SK-N-SH treated with all-trans-retinoic acid at 6 μM for 48 hours (cell line): ENCODE results near the gene DTNB.

Source experiments
- ATAC-seq: fragments of 200-7000 bp; cut with Tn5 transposase; 3 replicates; pipeline ENCODE4 v1.9.1; 2020; ENCODE audit warnings: mild to moderate bottlenecking, moderate library complexity
- BACH2 ChIP-seq: fragments of 250-450 bp; sonication (Bioruptor Pico); IDR thresholded peaks from 2 replicates; pipeline ENCODE4 v1.9.0; 2021; ENCODE audit warnings: mild to moderate bottlenecking, borderline replicate concordance
- CSDC2 ChIP-seq: fragments of 250-450 bp; sonication (Bioruptor Pico); IDR thresholded peaks from 2 replicates; pipeline ENCODE4 v1.5.0; 2020; ENCODE audit warnings: mild to moderate bottlenecking, moderate library complexity
- ESRRG ChIP-seq: fragments of 250-450 bp; sonication (Bioruptor Pico); IDR thresholded peaks from 2 replicates; pipeline ENCODE4 v1.6.1; 2021; ENCODE audit warnings: mild to moderate bottlenecking
- GLIS3 ChIP-seq: fragments of 250-450 bp; sonication (Bioruptor Pico); IDR thresholded peaks from 2 replicates; pipeline ENCODE4 v1.5.0; 2020; ENCODE audit warnings: mild to moderate bottlenecking, moderate library complexity
- ISL1 ChIP-seq: fragments of 250-450 bp; sonication (Bioruptor Pico); IDR thresholded peaks from 2 replicates; pipeline ENCODE4 v2.1.2; 2022; ENCODE audit warnings: mild to moderate bottlenecking, moderate library complexity
- OSR1 ChIP-seq: fragments of 250-450 bp; sonication (Bioruptor Pico); IDR thresholded peaks from 2 replicates; pipeline ENCODE4 v1.8.0; 2022; ENCODE audit warnings: moderate library complexity, mild to moderate bottlenecking, inconsistent platforms
- PPARA ChIP-seq: fragments of 250-450 bp; sonication (Bioruptor Pico); IDR thresholded peaks from 2 replicates; pipeline ENCODE4 v1.5.0; 2020; ENCODE audit warnings: mild to moderate bottlenecking, borderline replicate concordance
- RARB ChIP-seq: fragments of 250-450 bp; sonication (Bioruptor Pico); IDR thresholded peaks from 2 replicates; pipeline ENCODE4 v1.8.0; 2021; ENCODE audit warnings: mild to moderate bottlenecking, moderate library complexity
- SNAI2 ChIP-seq: fragments of 250-450 bp; sonication (Bioruptor Pico); IDR thresholded peaks from 2 replicates; pipeline ENCODE4 v1.5.0; 2020; ENCODE audit warnings: mild to moderate bottlenecking, moderate library complexity
- TCF4 ChIP-seq: fragments of 250-450 bp; sonication (Bioruptor Pico); IDR thresholded peaks from 2 replicates; pipeline ENCODE4 v1.8.0; 2021; ENCODE audit warnings: mild to moderate bottlenecking, moderate library complexity, borderline replicate concordance
- TOX ChIP-seq: fragments of 250-450 bp; sonication (Bioruptor Pico); IDR thresholded peaks from 2 replicates; pipeline ENCODE4 v1.8.0; 2021; ENCODE audit warnings: mild to moderate bottlenecking, moderate library complexity, borderline replicate concordance
- ZC3H10 ChIP-seq: fragments of 250-450 bp; sonication (Bioruptor Pico); IDR thresholded peaks from 2 replicates; pipeline ENCODE4 v1.5.1; 2021; ENCODE audit warnings: mild to moderate bottlenecking, moderate library complexity
- ZFP3 ChIP-seq: fragments of 250-450 bp; sonication (Bioruptor Pico); IDR thresholded peaks from 2 replicates; pipeline ENCODE4 v1.5.0; 2020; ENCODE audit warnings: mild to moderate bottlenecking, moderate library complexity
- ZFP30 ChIP-seq: fragments of 450-650 bp; formaldehyde crosslinking; IDR thresholded peaks from 2 replicates; pipeline ENCODE4 v1.5.0; 2022; ENCODE audit warnings: mild to moderate bottlenecking, moderate library complexity
- ZNF565 ChIP-seq: fragments of 450-650 bp; formaldehyde crosslinking; conservative IDR thresholded peaks from 2 replicates; pipeline ENCODE4 v1.5.0; 2020; ENCODE audit warnings: low read depth, mild to moderate bottlenecking, moderate library complexity
- ZNF70 ChIP-seq: fragments of 450-650 bp; formaldehyde crosslinking; IDR thresholded peaks from 2 replicates; pipeline ENCODE4 v1.5.0; 2020; ENCODE audit warnings: mild to moderate bottlenecking, moderate library complexity
- ZNF8 ChIP-seq: fragments of 450-650 bp; formaldehyde crosslinking; IDR thresholded peaks from 2 replicates; pipeline ENCODE4 v1.5.0; 2020; ENCODE audit warnings: mild to moderate bottlenecking, moderate library complexity
- TF ChIP-seq, protein P1 (sequence below): fragments of 250-450 bp; sonication (Bioruptor Pico); IDR thresholded peaks from 2 replicates; pipeline ENCODE4 v1.8.0; 2020; ENCODE audit warnings: mild to moderate bottlenecking, moderate library complexity, borderline replicate concordance
- TF ChIP-seq, protein P2 (sequence below): fragments of 250-450 bp; sonication (Bioruptor Pico); IDR thresholded peaks from 2 replicates; pipeline ENCODE4 v1.5.1; 2021; ENCODE audit warnings: mild to moderate bottlenecking, moderate library complexity
- TF ChIP-seq, protein P3 (sequence below): fragments of 250-450 bp; sonication (Bioruptor Pico); IDR thresholded peaks from 2 replicates; pipeline ENCODE4 v1.8.0; 2021; ENCODE audit warnings: low read depth, mild to moderate bottlenecking, moderate library complexity, borderline replicate concordance
- TF ChIP-seq, protein P4 (sequence below): fragments of 250-450 bp; sonication (Bioruptor Pico); IDR thresholded peaks from 2 replicates; pipeline ENCODE4 v1.5.1; 2020; ENCODE audit warnings: low read depth, mild to moderate bottlenecking, moderate library complexity
- TF ChIP-seq, protein P5 (sequence below): fragments of 250-450 bp; sonication (Bioruptor Pico); IDR thresholded peaks from 2 replicates; pipeline ENCODE4 v1.5.0; 2020; ENCODE audit warnings: mild to moderate bottlenecking, moderate library complexity

DTNB gene

DNA sequence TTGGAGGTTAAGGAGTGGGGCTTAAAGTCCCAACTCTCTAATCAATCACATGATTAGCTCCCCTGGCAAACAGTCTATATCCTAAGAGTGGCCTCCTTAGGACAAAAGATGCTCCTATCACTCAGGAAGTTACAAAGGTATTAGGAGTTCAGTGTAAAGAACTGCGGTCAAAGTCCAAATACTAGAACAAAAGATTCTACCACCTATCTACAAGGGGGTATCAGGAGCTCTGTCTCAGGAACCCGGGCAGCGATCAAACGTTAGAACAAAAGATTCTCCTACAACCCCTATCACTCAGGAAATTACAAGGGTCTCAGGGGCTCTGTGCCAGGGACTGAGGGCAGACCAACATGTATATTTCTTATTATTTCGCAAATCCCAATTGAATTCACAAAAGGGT, 58.0 kb downstream of the DTNB start:
- no peak for TF ChIP-seq CSDC2 (CRISPR knock-in tag)
- TF ChIP-seq SNAI2 (CRISPR knock-in tag): no peak
- TF ChIP-seq, protein P1, sequence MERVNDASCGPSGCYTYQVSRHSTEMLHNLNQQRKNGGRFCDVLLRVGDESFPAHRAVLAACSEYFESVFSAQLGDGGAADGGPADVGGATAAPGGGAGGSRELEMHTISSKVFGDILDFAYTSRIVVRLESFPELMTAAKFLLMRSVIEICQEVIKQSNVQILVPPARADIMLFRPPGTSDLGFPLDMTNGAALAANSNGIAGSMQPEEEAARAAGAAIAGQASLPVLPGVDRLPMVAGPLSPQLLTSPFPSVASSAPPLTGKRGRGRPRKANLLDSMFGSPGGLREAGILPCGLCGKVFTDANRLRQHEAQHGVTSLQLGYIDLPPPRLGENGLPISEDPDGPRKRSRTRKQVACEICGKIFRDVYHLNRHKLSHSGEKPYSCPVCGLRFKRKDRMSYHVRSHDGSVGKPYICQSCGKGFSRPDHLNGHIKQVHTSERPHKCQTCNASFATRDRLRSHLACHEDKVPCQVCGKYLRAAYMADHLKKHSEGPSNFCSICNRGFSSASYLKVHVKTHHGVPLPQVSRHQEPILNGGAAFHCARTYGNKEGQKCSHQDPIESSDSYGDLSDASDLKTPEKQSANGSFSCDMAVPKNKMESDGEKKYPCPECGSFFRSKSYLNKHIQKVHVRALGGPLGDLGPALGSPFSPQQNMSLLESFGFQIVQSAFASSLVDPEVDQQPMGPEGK (CRISPR knock-in tag): no peak
- TF ChIP-seq, protein P2, sequence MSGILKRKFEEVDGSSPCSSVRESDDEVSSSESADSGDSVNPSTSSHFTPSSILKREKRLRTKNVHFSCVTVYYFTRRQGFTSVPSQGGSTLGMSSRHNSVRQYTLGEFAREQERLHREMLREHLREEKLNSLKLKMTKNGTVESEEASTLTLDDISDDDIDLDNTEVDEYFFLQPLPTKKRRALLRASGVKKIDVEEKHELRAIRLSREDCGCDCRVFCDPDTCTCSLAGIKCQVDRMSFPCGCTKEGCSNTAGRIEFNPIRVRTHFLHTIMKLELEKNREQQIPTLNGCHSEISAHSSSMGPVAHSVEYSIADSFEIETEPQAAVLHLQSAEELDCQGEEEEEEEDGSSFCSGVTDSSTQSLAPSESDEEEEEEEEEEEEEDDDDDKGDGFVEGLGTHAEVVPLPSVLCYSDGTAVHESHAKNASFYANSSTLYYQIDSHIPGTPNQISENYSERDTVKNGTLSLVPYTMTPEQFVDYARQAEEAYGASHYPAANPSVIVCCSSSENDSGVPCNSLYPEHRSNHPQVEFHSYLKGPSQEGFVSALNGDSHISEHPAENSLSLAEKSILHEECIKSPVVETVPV (CRISPR knock-in tag): no peak
- no peak for TF ChIP-seq OSR1
- TF ChIP-seq RARB (CRISPR knock-in tag): no peak
- no peak for TF ChIP-seq GLIS3 (CRISPR knock-in tag)
- no peak for TF ChIP-seq ZFP30 (CRISPR knock-in tag)
- TF ChIP-seq ZNF8 (CRISPR knock-in tag): no peak
- TF ChIP-seq, protein P3, sequence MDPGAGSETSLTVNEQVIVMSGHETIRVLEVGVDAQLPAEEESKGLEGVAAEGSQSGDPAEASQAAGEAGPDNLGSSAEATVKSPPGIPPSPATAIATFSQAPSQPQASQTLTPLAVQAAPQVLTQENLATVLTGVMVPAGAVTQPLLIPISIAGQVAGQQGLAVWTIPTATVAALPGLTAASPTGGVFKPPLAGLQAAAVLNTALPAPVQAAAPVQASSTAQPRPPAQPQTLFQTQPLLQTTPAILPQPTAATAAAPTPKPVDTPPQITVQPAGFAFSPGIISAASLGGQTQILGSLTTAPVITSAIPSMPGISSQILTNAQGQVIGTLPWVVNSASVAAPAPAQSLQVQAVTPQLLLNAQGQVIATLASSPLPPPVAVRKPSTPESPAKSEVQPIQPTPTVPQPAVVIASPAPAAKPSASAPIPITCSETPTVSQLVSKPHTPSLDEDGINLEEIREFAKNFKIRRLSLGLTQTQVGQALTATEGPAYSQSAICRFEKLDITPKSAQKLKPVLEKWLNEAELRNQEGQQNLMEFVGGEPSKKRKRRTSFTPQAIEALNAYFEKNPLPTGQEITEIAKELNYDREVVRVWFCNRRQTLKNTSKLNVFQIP: no peak
- no peak for TF ChIP-seq ISL1 (CRISPR knock-in tag)
- no peak for TF ChIP-seq ZFP3 (CRISPR knock-in tag)
- TF ChIP-seq, protein P4, sequence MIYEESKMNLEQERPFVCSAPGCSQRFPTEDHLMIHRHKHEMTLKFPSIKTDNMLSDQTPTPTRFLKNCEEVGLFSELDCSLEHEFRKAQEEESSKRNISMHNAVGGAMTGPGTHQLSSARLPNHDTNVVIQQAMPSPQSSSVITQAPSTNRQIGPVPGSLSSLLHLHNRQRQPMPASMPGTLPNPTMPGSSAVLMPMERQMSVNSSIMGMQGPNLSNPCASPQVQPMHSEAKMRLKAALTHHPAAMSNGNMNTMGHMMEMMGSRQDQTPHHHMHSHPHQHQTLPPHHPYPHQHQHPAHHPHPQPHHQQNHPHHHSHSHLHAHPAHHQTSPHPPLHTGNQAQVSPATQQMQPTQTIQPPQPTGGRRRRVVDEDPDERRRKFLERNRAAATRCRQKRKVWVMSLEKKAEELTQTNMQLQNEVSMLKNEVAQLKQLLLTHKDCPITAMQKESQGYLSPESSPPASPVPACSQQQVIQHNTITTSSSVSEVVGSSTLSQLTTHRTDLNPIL (CRISPR knock-in tag): no peak
- no peak for TF ChIP-seq ZC3H10
- TF ChIP-seq TCF4 (CRISPR knock-in tag): no peak
- TF ChIP-seq ESRRG (CRISPR knock-in tag): no peak
- TF ChIP-seq ZNF565 (CRISPR knock-in tag): no peak
- TF ChIP-seq TOX: no peak
- TF ChIP-seq BACH2: no peak
- TF ChIP-seq, protein P5, sequence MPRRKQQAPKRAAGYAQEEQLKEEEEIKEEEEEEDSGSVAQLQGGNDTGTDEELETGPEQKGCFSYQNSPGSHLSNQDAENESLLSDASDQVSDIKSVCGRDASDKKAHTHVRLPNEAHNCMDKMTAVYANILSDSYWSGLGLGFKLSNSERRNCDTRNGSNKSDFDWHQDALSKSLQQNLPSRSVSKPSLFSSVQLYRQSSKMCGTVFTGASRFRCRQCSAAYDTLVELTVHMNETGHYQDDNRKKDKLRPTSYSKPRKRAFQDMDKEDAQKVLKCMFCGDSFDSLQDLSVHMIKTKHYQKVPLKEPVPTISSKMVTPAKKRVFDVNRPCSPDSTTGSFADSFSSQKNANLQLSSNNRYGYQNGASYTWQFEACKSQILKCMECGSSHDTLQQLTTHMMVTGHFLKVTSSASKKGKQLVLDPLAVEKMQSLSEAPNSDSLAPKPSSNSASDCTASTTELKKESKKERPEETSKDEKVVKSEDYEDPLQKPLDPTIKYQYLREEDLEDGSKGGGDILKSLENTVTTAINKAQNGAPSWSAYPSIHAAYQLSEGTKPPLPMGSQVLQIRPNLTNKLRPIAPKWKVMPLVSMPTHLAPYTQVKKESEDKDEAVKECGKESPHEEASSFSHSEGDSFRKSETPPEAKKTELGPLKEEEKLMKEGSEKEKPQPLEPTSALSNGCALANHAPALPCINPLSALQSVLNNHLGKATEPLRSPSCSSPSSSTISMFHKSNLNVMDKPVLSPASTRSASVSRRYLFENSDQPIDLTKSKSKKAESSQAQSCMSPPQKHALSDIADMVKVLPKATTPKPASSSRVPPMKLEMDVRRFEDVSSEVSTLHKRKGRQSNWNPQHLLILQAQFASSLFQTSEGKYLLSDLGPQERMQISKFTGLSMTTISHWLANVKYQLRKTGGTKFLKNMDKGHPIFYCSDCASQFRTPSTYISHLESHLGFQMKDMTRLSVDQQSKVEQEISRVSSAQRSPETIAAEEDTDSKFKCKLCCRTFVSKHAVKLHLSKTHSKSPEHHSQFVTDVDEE (CRISPR knock-in tag): no peak
- ATAC-seq: no peak

DNA sequence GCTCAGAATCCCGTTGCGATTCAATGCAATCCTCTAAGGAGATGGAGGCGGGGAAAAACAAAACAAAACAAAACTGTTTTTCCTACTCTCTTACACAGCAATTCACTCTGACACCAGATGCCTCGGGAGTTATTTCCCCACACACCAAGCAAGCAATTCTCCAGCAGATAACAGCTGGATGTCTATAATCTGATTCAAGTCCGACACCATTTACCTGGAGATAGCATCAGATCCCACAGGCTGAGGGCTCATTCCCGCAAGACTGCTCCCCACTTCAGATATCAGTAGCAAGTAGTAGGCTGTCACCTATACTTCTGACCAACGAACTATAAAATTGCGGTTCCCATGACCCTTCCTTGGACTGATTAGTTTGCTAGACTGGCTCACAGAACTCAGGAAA, 58.7 kb downstream of the DTNB start:
- ATAC-seq: no peak
- no peak for TF ChIP-seq GLIS3 (CRISPR knock-in tag)
- TF ChIP-seq, protein P1 (CRISPR knock-in tag): no peak
- TF ChIP-seq, protein P5 (CRISPR knock-in tag): no peak
- TF ChIP-seq TOX: no peak
- TF ChIP-seq TCF4 (CRISPR knock-in tag): no peak
- no peak for TF ChIP-seq ZNF8 (CRISPR knock-in tag)
- TF ChIP-seq, protein P2 (CRISPR knock-in tag): no peak
- TF ChIP-seq ZNF70 (CRISPR knock-in tag): no peak
- TF ChIP-seq, protein P3: no peak
- TF ChIP-seq PPARA (CRISPR knock-in tag): no peak
- no peak for TF ChIP-seq RARB (CRISPR knock-in tag)
- TF ChIP-seq OSR1: no peak
- TF ChIP-seq ESRRG (CRISPR knock-in tag): no peak
- no peak for TF ChIP-seq ZFP3 (CRISPR knock-in tag)
- no peak for TF ChIP-seq ZNF565 (CRISPR knock-in tag)
